ENCODE data around the gene SLC5A1.

DNA sequence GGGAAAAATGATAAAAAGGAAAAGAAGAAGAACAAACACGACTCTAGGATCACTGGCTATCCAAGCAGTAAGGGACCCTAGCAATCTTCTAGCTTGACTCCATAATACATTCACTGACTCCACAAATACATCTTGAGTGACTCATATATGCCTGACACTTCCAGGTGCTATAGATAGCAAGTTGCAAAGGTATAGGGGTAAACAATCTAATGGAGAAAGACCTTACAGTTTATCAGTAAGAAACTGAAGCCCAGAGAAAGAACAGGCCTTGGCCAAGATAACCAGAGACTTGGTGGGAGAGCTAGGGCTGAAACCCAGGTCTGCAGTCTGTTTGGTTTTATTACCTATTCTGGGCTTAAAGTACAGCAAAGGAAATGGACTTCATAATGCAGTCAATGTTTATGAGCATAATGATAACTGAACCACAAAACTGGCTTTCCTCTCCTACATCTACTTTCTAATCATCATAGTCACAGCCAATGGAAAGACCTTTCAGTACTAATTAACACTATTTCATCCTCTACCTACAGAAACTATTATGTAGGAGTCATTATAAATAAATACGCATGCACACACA is 19.7 kb upstream of the SLC5A1 start:
- TF ChIP-seq ZFP30 (CRISPR knock-in tag; IDR thresholded peaks at IDR 0.05) (no peak), RARB (CRISPR knock-in tag; IDR thresholded peaks at IDR 0.05) (no peak), OSR1 (CRISPR knock-in tag; IDR thresholded peaks at IDR 0.05) (no peak), PATZ1 (CRISPR knock-in tag; IDR thresholded peaks at IDR 0.05; ENCODE audit: borderline replicate concordance) (no peak), ZFP3 (CRISPR knock-in tag; IDR thresholded peaks at IDR 0.05) (no peak), ISL1 (CRISPR knock-in tag; IDR thresholded peaks at IDR 0.05) (no peak), CSDC2 (CRISPR knock-in tag; IDR thresholded peaks at IDR 0.05) (no peak)
